NCI-H2081 treated with DMSO at 0.1 percent for 48 hours (cell line): ENCODE data around the gene KBTBD4.
"Not testable (repeated sequence)": the region's sequence is repeated elsewhere in the genome, so short reads cannot be mapped to it uniquely, and the experiment has no call there.

ENCODE experiments used
- DNase-seq: peaks from one replicate; lab custom pipeline; 2025; lab: John Stamatoyannopoulos, UW

The KBTBD4 gene

GRCh38 chr11:47560426-47560825 lies 18.3 kb downstream of the KBTBD4 start:
- DNase-seq = no peak

GRCh38 chr11:47558695-47559094 lies 20.1 kb downstream of the KBTBD4 start:
- no peak for DNase-seq

- not testable (repeated sequence) for DNase-seq
Observed at GRCh38 chr11:47557004-47557403, 21.8 kb downstream of the KBTBD4 start.

- no peak for DNase-seq
Observed at GRCh38 chr11:47553406-47553743, 25.4 kb downstream of the KBTBD4 start.

GRCh38 chr11:47552566-47553405 lies 26.0 kb downstream of the KBTBD4 start, which contains the start of gene CELF1:
CELF1 (minus strand) TSS chr11:47553132; CDS start chr11:47499523, 53,609 bp downstream.
- DNase-seq = peak; percentile 69

GRCh38 chr11:47552056-47552565 lies 26.7 kb downstream of the KBTBD4 start:
- DNase-seq = no peak

GRCh38 chr11:47551086-47551485 lies 27.7 kb downstream of the KBTBD4 start:
- DNase-seq = no peak

- DNase-seq = no peak
Observed at GRCh38 chr11:47550288-47551047, 28.3 kb downstream of the KBTBD4 start.

- not testable (repeated sequence) for DNase-seq
Observed at GRCh38 chr11:47546274-47546673, 32.5 kb downstream of the KBTBD4 start.

- no peak for DNase-seq
Observed at GRCh38 chr11:47545298-47545697, 33.5 kb downstream of the KBTBD4 start.

GRCh38 chr11:47541070-47541469 lies 37.7 kb downstream of the KBTBD4 start:
- no peak for DNase-seq

- no peak for DNase-seq
Observed at GRCh38 chr11:47539681-47540039, 39.1 kb downstream of the KBTBD4 start.

GRCh38 chr11:47538741-47539565 lies 39.8 kb downstream of the KBTBD4 start:
- peak; percentile 35 for DNase-seq

- DNase-seq = no peak
Observed at GRCh38 chr11:47536915-47537314, 41.9 kb downstream of the KBTBD4 start.

- no peak for DNase-seq
Observed at GRCh38 chr11:47534704-47535251, 44.0 kb downstream of the KBTBD4 start.

- DNase-seq = no peak
Observed at GRCh38 chr11:47533690-47534151, 45.0 kb downstream of the KBTBD4 start.

- no peak for DNase-seq
Observed at GRCh38 chr11:47532597-47533213, 46.1 kb downstream of the KBTBD4 start.

- DNase-seq = no peak
Observed at GRCh38 chr11:47531666-47532065, 47.1 kb downstream of the KBTBD4 start.

GRCh38 chr11:47530721-47531120 lies 48.0 kb downstream of the KBTBD4 start:
- not testable (repeated sequence) for DNase-seq

GRCh38 chr11:47529951-47530350 lies 48.8 kb downstream of the KBTBD4 start:
- no peak for DNase-seq

GRCh38 chr11:47527186-47527585 lies 51.6 kb downstream of the KBTBD4 start:
- DNase-seq = no peak
